ENCODE results near the gene AMBP.
"Not testable (repeated sequence)": the region's sequence is repeated elsewhere in the genome, so short reads cannot be mapped to it uniquely, and the experiment has no call there.

- TF ChIP-seq, protein P1, sequence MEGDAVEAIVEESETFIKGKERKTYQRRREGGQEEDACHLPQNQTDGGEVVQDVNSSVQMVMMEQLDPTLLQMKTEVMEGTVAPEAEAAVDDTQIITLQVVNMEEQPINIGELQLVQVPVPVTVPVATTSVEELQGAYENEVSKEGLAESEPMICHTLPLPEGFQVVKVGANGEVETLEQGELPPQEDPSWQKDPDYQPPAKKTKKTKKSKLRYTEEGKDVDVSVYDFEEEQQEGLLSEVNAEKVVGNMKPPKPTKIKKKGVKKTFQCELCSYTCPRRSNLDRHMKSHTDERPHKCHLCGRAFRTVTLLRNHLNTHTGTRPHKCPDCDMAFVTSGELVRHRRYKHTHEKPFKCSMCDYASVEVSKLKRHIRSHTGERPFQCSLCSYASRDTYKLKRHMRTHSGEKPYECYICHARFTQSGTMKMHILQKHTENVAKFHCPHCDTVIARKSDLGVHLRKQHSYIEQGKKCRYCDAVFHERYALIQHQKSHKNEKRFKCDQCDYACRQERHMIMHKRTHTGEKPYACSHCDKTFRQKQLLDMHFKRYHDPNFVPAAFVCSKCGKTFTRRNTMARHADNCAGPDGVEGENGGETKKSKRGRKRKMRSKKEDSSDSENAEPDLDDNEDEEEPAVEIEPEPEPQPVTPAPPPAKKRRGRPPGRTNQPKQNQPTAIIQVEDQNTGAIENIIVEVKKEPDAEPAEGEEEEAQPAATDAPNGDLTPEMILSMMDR (IDR thresholded peaks at IDR 0.05): not testable (repeated sequence)
- TF ChIP-seq EP300 (IDR thresholded peaks at IDR 0.05); POLR2A (IDR thresholded peaks at IDR 0.05; ENCODE audit: low read depth): not testable (repeated sequence)
Observed at GRCh38 chr9:114082763-114083412, 4.8 kb upstream of the AMBP start.

All from esophagus muscularis mucosa (tissue), 4 donors.